Endothelial cell of umbilical vein (primary cell): ENCODE data around the gene RPL23. TPM values are rescaled to one million over a fixed set of nuclear protein-coding genes. Genes with fewer than 3 reads are reported as not detected.

Experiments used
- BruUV-seq: library from RNA; stranded (reverse); fragments of 400-500 nt; replicated peaks from 2 replicates; lab custom pipeline; 2021; lab: Mats Ljungman, UMichigan
- CTCF ChIA-PET: fragments of 300-600, 350-600 bp; sonication (Branson Sonifier 250); formaldehyde crosslinking; loops from one replicate; lab custom pipeline; 2021; ENCODE audit warnings: antibody characterized with exemption, inconsistent platforms; lab: Charles Lee
- POLR2A ChIA-PET: fragments of 300-600, 350-600 bp; sonication (Branson Sonifier 250); formaldehyde crosslinking; loops from one replicate; lab custom pipeline; 2021; ENCODE audit warnings: antibody characterized with exemption, inconsistent platforms; lab: Charles Lee
- DNase-seq: peaks from one replicate; pipeline ENCODE4 v3.0.0-alpha.2; 2011; ENCODE audit warnings: low read depth, low spot score
- FAIRE-seq: peaks from 2 replicates; lab custom pipeline; 2011; peaks lifted over from hg19 to GRCh38; lab: Jason Lieb, UNC
- H2AFZ ChIP-seq: 2 replicates; pipeline ENCODE4 v1.6.0; 2012; ENCODE audit warnings: low read depth, low read length, control low read depth, inconsistent platforms
- H3K27ac ChIP-seq: 2 replicates; pipeline ENCODE4 v1.5.1; 2011; ENCODE audit warnings: low read depth, mild to moderate bottlenecking, control low read depth, low read length, moderate library complexity; ENCODE audit not compliant: insufficient read depth
- H3K27me3 ChIP-seq, 2 experiments: 2 replicates each; pipeline versions ENCODE4 v1.6.0 to v1.6.1; 2011; ENCODE audit warnings: low read length in 2 of 2, mixed read lengths in 1 of 2; ENCODE audit not compliant: control insufficient read depth in 2 of 2, insufficient read depth in 2 of 2
- H3K36me3 ChIP-seq, 2 experiments: 2 replicates in 1 of 2; 3 replicates in 1 of 2; pipeline ENCODE4 v1.5.1; 2011; ENCODE audit warnings: low read length in 2 of 2, mild to moderate bottlenecking in 1 of 2, moderate library complexity in 1 of 2; ENCODE audit not compliant: control insufficient read depth in 2 of 2, insufficient read depth in 2 of 2; ENCODE audit errors: extremely low read depth in 1 of 2
- H3K4me1 ChIP-seq: 3 replicates; pipeline ENCODE4 v1.5.1; 2011; ENCODE audit warnings: mild to moderate bottlenecking, low read length; ENCODE audit not compliant: control insufficient read depth, insufficient read depth; ENCODE audit errors: extremely low read depth
- H3K4me2 ChIP-seq: 2 replicates; pipeline ENCODE4 v1.6.1; 2011; ENCODE audit warnings: low read length, control low read depth, mixed read lengths; ENCODE audit not compliant: insufficient read depth
- H3K4me3 ChIP-seq, 3 experiments: fragments of 200-600 bp in 1 of 3; sonication (generic), shearing (Covaris generic) in 1 of 3; replicated peaks in 1 of 3; 2 replicates each; pipeline ENCODE4 v1.5.1; 2011 to 2016; ENCODE audit warnings: control low read depth in 3 of 3, low read length in 3 of 3, mild to moderate bottlenecking in 2 of 3, inconsistent platforms in 1 of 3, low read depth in 1 of 3, moderate library complexity in 1 of 3; ENCODE audit not compliant: insufficient read depth in 1 of 3
- H3K79me2 ChIP-seq: 2 replicates; pipeline ENCODE4 v1.6.0; 2012; ENCODE audit warnings: low read length, inconsistent platforms; ENCODE audit not compliant: control insufficient read depth, insufficient read depth
- H3K9ac ChIP-seq: replicated peaks from 2 replicates; pipeline ENCODE3; 2011; ENCODE audit warnings: low read length, control low read depth; ENCODE audit not compliant: insufficient read depth; ENCODE audit errors: extremely low read depth
- H3K9me1 ChIP-seq: replicated peaks from 3 replicates; pipeline ENCODE4 v1.6.0; 2011; ENCODE audit warnings: mild to moderate bottlenecking, low read length; ENCODE audit not compliant: control insufficient read depth, insufficient read depth; ENCODE audit errors: extremely low read depth
- H3K9me3 ChIP-seq: replicated peaks from 2 replicates; pipeline ENCODE4 v1.5.1; 2012; ENCODE audit warnings: low read length, inconsistent platforms; ENCODE audit not compliant: control insufficient read depth, insufficient read depth
- H4K20me1 ChIP-seq: replicated peaks from 2 replicates; pipeline ENCODE3; 2011; ENCODE audit warnings: mild to moderate bottlenecking, low read length; ENCODE audit not compliant: control insufficient read depth, insufficient read depth; ENCODE audit errors: extremely low read depth
- CTCF ChIP-seq, 2 donors: IDR thresholded peaks; 1 replicate in 1 of 2; 2 replicates in 1 of 2; pipeline ENCODE4 v1.5.1; 2011; ENCODE audit warnings: low read length in 2 of 2, mild to moderate bottlenecking in 2 of 2, moderate library complexity in 2 of 2, control low read depth in 1 of 2, inconsistent platforms in 1 of 2, low read depth in 1 of 2; ENCODE audit not compliant: insufficient read depth in 1 of 2; ENCODE audit errors: extremely low read depth in 1 of 2
- FOS ChIP-seq: IDR thresholded peaks from 2 replicates; pipeline ENCODE4 v1.6.1; 2011; ENCODE audit warnings: mild to moderate bottlenecking, low read length, moderate library complexity, borderline replicate concordance; ENCODE audit not compliant: insufficient read depth
- GATA2 ChIP-seq: IDR thresholded peaks from 2 replicates; pipeline ENCODE4 v1.7.0; 2011; ENCODE audit warnings: low read depth, mild to moderate bottlenecking, moderate library complexity, mixed read lengths, low read length; ENCODE audit not compliant: insufficient read length, insufficient read depth
- MAX ChIP-seq: IDR thresholded peaks from 2 replicates; pipeline ENCODE4 v1.6.1; 2011; ENCODE audit not compliant: insufficient read depth, insufficient read length
- POLR2A ChIP-seq: IDR thresholded peaks from 2 replicates; pipeline ENCODE4 v1.6.1; 2012; ENCODE audit warnings: low read depth, mild to moderate bottlenecking, control low read depth, low read length
- dilution Hi-C: fragments of 300-500 bp; cut with MboI; formaldehyde crosslinking; loops from one replicate; pipeline ENCODE4 v1.15.0; 2019; ENCODE audit warnings: low sequenced_read_pairs; ENCODE audit not compliant: extremely low pct_ligation_motif_present
- intact Hi-C: fragments of 100-400 bp; cut with micrococcal nuclease; formaldehyde crosslinking; loops from one replicate; pipeline ENCODE4 v1.10.0; 2022
- polyA plus RNA-seq, 4 experiments: library from polyadenylated mRNA; depleted of rRNA in 3 of 4; stranded (reverse) in 3 of 4; unstranded in 1 of 4; fragments of >200 nt; gene quantifications; 2 replicates each; pipeline versions ENCODE4 v1.2.1 to v1.2.3, GENCODE V29; 2011 to 2012; ENCODE audit warnings: missing spikeins in 1 of 4
- total RNA-seq: library from RNA; stranded (reverse); gene quantifications from 2 replicates; pipeline ENCODE4 v1.2.3, GENCODE V29; 2021

RPL23 gene
- total and polyA plus RNA-seq, 2 donors (not counting 3 experiments of a cell fraction or from before 2014, with no cell fraction given), result 1,292 to 1,847 TPM

- H3K4me3 ChIP-seq, result no peak overlapping the region
- BruUV-seq, result no TSS peak
- no peak overlapping the region for H3K4me2 ChIP-seq
- dilution Hi-C loops (no loop called here), intact Hi-C loops (loop anchor here (2.0 kb wide), 1 partner anchor 15 kb away; no protein-coding TSS in a partner anchor)
- peaks cover 76% of the 10 kb centered on the region for H3K79me2 ChIP-seq
- peaks cover 11 to 25% of the 10 kb centered on the region in 2 experiments for H3K36me3 ChIP-seq
- no peak overlapping the region for H2AFZ ChIP-seq
- ChIA-PET CTCF (interaction anchor here (1.4 to 2.9 kb wide), 3 partner anchors 12 to 101 kb away, joined by 3 to 10 read pairs (median 4); partner anchors contain the start of gene LASP1), POLR2A (no interaction called here)
- peaks cover 30% of the 10 kb centered on the region for H3K4me1 ChIP-seq
- FAIRE-seq (peak; percentile 63), DNase-seq (peak; percentile 47)
- H3K27me3 ChIP-seq, result no peaks in the 10 kb centered on the region
- H3K9me3 ChIP-seq, result no peaks in the 10 kb centered on the region
- TF ChIP-seq MAX (peak; percentile 91), GATA2 (no peak), FOS (no peak), POLR2A (no peak), CTCF (IDR thresholded peaks at IDR 0.05; ENCODE audit: extremely low read depth in 1 of 2, insufficient read depth in 1 of 2, low read depth in 1 of 2, low read length in 2 of 2) (no peak)
- no peak overlapping the region for H3K27ac ChIP-seq
- no peak overlapping the region for H3K9ac ChIP-seq
- no peaks in the 10 kb centered on the region for H3K9me1 ChIP-seq
- H4K20me1 ChIP-seq, result no peaks in the 10 kb centered on the region
Measured at GRCh38 chr17:38881600-38882191, 28.2 kb upstream of the RPL23 start.
